Omental fat pad (tissue), 4 donors: ENCODE measurements around the gene STAB1. TPM values are rescaled to one million over a fixed set of nuclear protein-coding genes. Genes with fewer than 3 reads are reported as not detected.

Source experiments
- ATAC-seq: fragments of 150-250 bp; one replicate; pipeline ENCODE4 v1.9.1; 2016; ENCODE audit warnings: mild to moderate bottlenecking, moderate library complexity; ENCODE audit not compliant: low FRiP score
- DNase-seq: peaks from one replicate; pipeline ENCODE4 v3.0.0-alpha.2; 2019; ENCODE audit warnings: low spot score
- total RNA-seq, 4 donors: library from RNA; depleted of rRNA; stranded (reverse); fragments of >200 nt; gene quantifications; one replicate each; pipeline ENCODE4 v1.1.0, GENCODE V29; 2016
- TF ChIP-seq, protein P1 (sequence below), 3 donors: fragments of 450-650 bp; IDR thresholded peaks; one replicate each; pipeline ENCODE4 v1.5.1; 2016 to 2017; ENCODE audit warnings: antibody characterized with exemption in 3 of 3, mild to moderate bottlenecking in 3 of 3, moderate library complexity in 2 of 3

The STAB1 gene
- total RNA-seq, 4 donors from 2014 or later, result 231 to 610 (median 304) TPM

DNA sequence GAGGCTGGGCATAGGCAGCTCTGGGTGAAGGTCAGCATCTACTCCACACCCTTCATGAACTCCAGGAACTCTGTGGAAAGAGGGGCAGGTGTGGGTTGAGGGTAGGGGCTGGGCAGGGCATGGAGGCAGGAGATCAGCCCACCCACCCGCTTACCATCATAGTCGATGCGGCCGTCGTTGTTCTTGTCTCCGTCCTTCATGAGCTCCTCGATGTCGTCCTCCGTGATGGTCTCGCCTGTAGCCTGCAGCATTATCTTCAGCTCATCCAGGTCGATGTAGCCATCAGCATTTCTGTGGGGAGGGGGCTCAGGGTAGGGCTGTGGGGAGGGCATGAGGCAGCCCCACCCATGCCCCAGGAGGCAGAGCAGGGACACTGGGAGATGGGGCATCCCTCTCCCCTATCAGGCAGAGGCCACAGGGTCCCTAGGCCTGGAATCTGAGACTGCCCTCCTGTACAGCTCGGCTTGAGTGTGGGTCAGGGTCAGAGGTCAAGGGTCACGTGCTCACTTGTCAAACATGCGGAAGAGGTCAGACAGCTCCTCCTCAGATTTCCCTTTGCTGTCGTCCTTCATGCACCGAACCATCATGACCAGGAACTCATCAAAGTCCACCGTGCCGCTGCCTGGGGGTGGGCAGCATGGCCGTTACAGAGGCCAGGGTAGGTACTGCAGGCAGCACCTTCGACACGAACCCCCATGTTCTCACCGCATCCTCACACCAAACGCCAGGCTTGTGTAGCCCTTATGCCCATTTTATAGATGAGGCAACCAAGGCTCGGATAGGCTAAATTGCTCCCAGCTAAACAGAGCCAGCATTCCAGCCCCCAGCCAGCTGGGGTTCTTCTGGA is 43.7 kb upstream of the STAB1 start:
- TF ChIP-seq, protein P1, sequence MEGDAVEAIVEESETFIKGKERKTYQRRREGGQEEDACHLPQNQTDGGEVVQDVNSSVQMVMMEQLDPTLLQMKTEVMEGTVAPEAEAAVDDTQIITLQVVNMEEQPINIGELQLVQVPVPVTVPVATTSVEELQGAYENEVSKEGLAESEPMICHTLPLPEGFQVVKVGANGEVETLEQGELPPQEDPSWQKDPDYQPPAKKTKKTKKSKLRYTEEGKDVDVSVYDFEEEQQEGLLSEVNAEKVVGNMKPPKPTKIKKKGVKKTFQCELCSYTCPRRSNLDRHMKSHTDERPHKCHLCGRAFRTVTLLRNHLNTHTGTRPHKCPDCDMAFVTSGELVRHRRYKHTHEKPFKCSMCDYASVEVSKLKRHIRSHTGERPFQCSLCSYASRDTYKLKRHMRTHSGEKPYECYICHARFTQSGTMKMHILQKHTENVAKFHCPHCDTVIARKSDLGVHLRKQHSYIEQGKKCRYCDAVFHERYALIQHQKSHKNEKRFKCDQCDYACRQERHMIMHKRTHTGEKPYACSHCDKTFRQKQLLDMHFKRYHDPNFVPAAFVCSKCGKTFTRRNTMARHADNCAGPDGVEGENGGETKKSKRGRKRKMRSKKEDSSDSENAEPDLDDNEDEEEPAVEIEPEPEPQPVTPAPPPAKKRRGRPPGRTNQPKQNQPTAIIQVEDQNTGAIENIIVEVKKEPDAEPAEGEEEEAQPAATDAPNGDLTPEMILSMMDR (IDR thresholded peaks at IDR 0.05), result no peak
- no peak for ATAC-seq
- DNase-seq, result no peak

DNA sequence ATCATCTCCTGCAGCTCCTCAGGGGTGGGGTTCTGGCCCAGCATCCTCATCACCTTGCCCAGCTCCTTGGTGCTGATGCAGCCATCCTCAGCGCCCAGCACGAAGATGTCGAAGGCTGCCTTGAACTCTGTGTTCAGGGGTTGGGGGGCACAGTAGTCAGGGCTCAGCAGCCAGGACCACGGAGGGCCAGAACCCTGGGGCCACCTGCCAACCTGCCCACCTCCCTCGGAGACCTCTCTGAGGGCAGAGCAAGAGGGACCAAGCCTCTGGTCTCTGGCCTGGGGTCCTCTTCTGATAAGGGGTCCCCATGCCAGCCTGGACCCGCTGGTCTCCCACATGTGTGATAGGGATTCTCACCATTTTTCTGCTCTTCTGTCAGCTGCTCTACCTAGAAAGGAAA is 43.0 kb upstream of the STAB1 start:
- DNase-seq (no peak), ATAC-seq (no peak)
- TF ChIP-seq, protein P1 (IDR thresholded peaks at IDR 0.05), result no peak

GRCh38 chr3:52452570-52453221 is 42.4 kb upstream of the STAB1 start:
- ATAC-seq (no peak), DNase-seq (no peak)
- TF ChIP-seq, protein P1 (IDR thresholded peaks at IDR 0.05), result no peak

DNA sequence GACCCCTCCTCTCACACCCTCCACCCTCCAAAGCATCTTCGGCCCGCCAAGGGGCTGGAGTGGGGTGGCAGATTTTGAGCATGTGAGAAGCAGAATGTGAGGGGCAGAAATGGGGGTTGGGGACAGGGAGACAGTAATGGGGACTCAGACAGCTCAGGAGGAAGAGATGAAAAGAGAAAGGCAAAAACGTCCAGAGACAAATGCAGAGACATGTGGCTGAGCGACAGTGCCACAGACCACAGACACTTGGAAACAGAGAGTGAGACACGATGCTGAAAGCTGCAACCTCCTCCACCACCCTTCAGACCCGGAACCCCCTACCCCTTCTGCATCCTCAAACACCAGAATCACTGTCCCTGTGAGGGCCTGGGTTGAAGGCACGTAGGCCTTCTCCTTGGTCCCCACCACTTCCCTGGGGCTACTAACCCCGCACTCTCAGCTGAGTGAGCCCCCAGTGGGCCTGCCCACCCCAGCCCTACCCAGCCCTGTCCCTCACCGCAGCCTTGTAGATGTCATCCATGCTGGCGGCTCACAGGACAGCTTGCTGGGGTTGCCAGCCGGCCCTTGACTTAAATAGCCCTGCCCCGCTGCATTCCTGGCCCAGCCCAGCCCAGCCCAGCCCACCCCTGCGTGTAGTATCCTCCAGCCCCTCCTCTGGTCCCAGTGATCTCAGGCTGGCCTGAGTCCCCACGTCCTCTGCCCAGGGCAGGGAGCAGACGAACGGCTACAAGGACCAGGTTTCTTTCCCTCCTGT is 41.5 kb upstream of the STAB1 start, which contains the start of gene TNNC1:
Gene TNNC1 (minus strand): TSS at position 546 of the 754 bp plus-strand sequence. CDS start 26 bp downstream, at position 520.
- ATAC-seq (no peak), DNase-seq (no peak)
- TF ChIP-seq, protein P1 (IDR thresholded peaks at IDR 0.05), result no peak

DNA sequence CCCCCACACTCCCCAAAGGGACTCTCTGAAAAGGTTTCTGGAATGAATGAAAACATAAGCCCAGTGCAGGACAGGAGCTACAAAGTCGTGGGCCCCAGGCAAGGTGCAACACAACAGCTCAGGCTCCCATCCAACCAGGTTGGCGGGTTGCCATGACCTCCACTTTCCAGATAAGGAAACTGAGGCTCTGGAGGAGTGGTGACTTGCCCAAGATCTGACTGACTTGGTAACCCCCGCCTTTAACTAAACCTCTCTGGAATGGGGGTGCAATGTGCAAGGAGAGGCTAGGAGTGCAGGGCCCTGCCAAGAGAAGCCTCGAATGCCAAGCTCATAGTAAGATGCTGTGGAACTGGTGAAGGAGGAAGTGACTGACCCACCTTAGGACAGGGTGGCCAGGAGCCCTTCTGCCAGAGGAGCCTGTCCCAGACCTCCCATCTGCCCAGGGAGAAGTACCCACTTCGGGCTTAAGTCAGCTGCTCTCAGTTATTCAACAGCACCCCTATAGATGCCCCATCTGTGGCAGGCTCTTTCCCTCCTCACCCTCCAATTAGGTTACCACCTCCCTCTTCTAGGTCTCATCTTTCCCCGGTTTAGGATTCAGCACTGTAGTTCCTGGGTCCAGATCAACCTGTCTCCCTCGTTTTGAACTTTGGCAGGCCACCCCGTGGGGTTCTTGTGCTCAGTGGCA is 40.7 kb upstream of the STAB1 start:
- ATAC-seq (no peak), DNase-seq (no peak)
- TF ChIP-seq, protein P1 (IDR thresholded peaks at IDR 0.05), result no peak

DNA sequence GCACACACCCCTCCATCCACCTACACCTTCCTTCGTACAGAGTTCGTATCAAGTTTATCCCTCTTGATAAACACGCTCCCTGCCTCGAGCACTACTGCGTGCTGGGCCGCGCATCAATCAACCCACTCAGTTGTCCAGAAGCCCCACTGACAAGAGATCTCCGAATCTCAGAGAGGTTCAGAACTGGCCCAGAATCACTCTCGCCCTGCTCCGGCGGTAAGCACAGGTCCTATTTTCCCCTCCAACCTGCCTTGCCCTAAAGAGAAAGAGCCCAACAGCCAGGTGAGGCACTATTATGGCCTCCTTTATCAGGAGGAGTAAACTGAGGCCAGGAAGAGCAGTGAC is 40.2 kb upstream of the STAB1 start:
- ATAC-seq, result no peak
- no peak for DNase-seq
- TF ChIP-seq, protein P1 (IDR thresholded peaks at IDR 0.05), result no peak
